Glomerular visceral epithelial cell (primary cell): ENCODE measurements around the gene ITGAD.

ENCODE experiments used
- DNase-seq: peaks from one replicate; pipeline ENCODE4 v3.0.0-alpha.2; 2016; ENCODE audit errors: extremely low spot score

ITGAD gene

DNA sequence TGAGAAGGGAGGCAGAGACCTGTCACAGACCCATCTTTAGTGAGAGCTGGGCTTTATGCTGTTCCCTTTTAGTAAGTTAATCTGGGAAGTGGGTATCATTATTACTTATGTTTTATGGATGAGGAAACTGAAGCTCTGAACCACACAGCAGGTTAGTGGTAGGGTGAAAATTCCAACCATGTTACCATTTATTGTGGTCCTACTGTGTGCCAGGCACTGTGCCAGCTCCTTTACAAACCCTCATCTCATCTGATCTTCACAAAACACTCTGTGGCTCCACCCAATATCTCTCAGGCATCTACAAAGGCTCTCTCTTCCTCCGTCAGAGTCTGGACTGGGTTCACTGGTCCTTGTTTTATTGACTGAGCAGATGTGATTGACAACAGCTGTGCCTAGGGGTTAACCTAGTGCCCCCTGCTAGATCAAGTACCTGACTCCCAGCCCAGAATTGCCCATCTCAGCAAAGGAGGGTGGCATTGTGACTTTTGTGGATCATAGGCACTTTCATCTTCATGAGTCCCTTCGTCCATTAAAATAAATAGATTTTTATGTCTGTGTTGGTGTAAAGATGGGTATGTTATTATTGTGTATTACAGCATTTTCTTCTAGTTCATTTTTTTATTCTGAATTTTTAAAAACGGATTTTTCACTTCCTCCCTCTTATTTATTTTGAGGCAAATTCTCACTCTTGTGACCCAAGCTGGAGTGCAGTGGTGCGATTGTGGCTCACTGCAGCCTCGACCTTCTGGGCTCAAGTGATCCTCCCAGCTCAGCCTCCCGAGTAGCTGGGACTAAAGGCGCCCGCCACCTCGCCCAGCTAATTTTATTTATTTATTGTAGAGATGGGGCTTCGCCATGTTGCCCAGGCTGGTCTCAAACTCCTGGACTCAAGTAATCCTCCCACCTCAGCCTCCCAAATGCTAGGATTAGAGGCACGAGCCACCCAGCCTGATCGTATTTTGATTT is 81.9 kb downstream of the ITGAD start:
- DNase-seq = no peak

DNA sequence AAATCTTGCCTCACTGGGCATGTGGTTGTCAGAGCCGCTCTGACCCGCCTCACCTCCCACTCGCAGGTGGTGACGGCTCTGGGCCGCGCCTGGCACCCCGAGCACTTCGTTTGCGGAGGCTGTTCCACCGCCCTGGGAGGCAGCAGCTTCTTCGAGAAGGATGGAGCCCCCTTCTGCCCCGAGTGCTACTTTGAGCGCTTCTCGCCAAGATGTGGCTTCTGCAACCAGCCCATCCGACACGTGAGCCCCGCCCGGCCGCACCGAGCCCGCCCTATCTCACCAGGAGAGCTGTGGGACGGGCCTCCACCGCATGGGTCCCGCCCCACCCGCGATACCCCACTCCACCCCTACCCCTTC is 82.8 kb downstream of the ITGAD start:
- no peak for DNase-seq
